OCI-LY1 (cell line): ENCODE measurements around the gene SSBP4.

Experiments
- H2AFZ ChIP-seq: fragments of 200-600 bp; sonication (generic), shearing (Covaris generic); 2 replicates; pipeline ENCODE4 v1.6.0; 2014; ENCODE audit warnings: antibody characterized with exemption, mild to moderate bottlenecking, low read length
- H3F3A ChIP-seq: fragments of 200-600 bp; sonication (generic), shearing (Covaris generic); 2 replicates; pipeline ENCODE4 v1.6.0; 2014; ENCODE audit warnings: mild to moderate bottlenecking, antibody characterized with exemption, low read length, moderate library complexity; ENCODE audit not compliant: insufficient read depth
- H3K27ac ChIP-seq: fragments of 200-600 bp; sonication (generic); 2 replicates; pipeline ENCODE4 v1.5.1; 2014; ENCODE audit warnings: low read length, mixed run types, mild to moderate bottlenecking, low read depth; ENCODE audit not compliant: poor library complexity, severe bottlenecking
- H3K27me3 ChIP-seq: fragments of 200-600 bp; sonication (generic); 2 replicates; pipeline ENCODE4 v1.6.0; 2014; ENCODE audit warnings: antibody characterized with exemption, mild to moderate bottlenecking, low read length, moderate library complexity; ENCODE audit not compliant: insufficient read depth
- H3K36me3 ChIP-seq: fragments of 200-600 bp; sonication (generic); 2 replicates; pipeline ENCODE4 v1.6.1; 2014; ENCODE audit warnings: mild to moderate bottlenecking, antibody characterized with exemption, low read length, moderate library complexity, mixed read lengths; ENCODE audit not compliant: insufficient read depth
- H3K4me1 ChIP-seq: fragments of 200-600 bp; sonication (generic); 2 replicates; pipeline ENCODE4 v1.5.1; 2014; ENCODE audit warnings: mild to moderate bottlenecking, low read length, moderate library complexity; ENCODE audit not compliant: insufficient read depth, severe bottlenecking
- H3K4me2 ChIP-seq: fragments of 200-600 bp; sonication (generic), shearing (Covaris generic); 2 replicates; pipeline ENCODE4 v1.6.1; 2014; ENCODE audit warnings: low read length
- H3K4me3 ChIP-seq: fragments of 200-600 bp; sonication (generic); 2 replicates; pipeline ENCODE4 v1.5.1; 2014; ENCODE audit warnings: low read length, low read depth, mild to moderate bottlenecking, mixed read lengths; ENCODE audit not compliant: poor library complexity, severe bottlenecking
- H3K79me2 ChIP-seq: fragments of 200-600 bp; shearing (Covaris generic); 2 replicates; pipeline ENCODE4 v1.6.1; 2016; ENCODE audit warnings: mixed run types, low read length, mixed read lengths; ENCODE audit not compliant: insufficient read depth
- H3K9ac ChIP-seq: fragments of 200-600 bp; sonication (generic), shearing (Covaris generic); 2 replicates; pipeline ENCODE4 v1.6.1; 2014; ENCODE audit warnings: mild to moderate bottlenecking, low read length, mixed read lengths
- H3K9me2 ChIP-seq: fragments of 200-600 bp; sonication (generic), shearing (Covaris generic); 2 replicates; pipeline ENCODE4 v1.6.1; 2014; ENCODE audit warnings: low read depth, mild to moderate bottlenecking, low read length, mixed read lengths
- H3K9me3 ChIP-seq: fragments of 200-600 bp; shearing (Covaris generic); 2 replicates; pipeline ENCODE4 v1.6.1; 2014; ENCODE audit warnings: low read length, mixed read lengths
- H4K20me1 ChIP-seq: fragments of 200-600 bp; sonication (generic), shearing (Covaris generic); 2 replicates; pipeline ENCODE4 v1.6.0; 2016; ENCODE audit warnings: mild to moderate bottlenecking, low read length; ENCODE audit not compliant: insufficient read depth
- EZH2 ChIP-seq: fragments of 200-600 bp; sonication (generic), shearing (Covaris generic); IDR thresholded peaks from 2 replicates; pipeline ENCODE4 v1.8.0; 2017; ENCODE audit warnings: borderline replicate concordance, mixed run types, mild to moderate bottlenecking, antibody characterized with exemption, low read length, moderate library complexity, mixed read lengths
- TF ChIP-seq, protein P1 (sequence below): fragments of 200-600 bp; sonication (generic), shearing (Covaris generic); IDR thresholded peaks from 2 replicates; pipeline ENCODE4 v1.5.1; 2017; ENCODE audit warnings: mild to moderate bottlenecking, antibody characterized with exemption, low read length, moderate library complexity, mixed read lengths

SSBP4 gene

DNA sequence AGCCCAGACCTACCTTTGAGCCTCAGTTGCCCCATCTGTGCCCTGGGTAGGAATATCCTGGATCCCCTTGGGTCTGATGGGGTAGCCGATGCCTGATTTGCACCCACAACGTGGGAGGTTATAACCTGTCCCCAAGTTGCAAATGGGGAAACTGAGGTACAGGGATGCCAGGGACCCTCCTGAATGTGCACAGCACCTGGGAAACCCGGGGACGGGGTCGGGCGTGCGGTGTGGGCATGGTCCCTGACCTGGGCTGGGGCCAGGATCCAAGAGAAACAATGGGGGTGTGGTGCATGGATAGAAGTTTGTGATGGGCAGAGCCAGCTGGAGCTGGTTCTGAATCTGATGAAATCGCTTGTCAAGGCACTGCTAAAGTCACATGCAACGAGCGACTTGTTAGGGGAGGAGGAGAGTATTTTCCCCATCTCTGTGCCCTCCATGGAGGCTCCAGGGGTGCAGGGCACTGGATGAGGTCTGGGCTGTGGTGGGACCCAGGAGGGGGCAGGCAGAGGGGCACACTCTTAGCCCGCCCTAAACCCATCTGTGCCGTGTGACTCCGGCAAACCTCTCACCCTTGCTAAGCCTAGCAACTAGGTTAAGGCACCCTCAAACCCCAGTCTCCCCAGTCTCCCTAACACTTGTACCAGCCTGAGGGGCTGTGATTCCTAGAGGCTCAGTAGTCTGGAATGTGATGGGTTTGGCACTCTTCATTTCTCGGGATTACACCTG is 32.5 kb upstream of the SSBP4 start:
- Histone ChIP-seq H3K27ac (no peak overlapping the region), H4K20me1 (no peaks in the 10 kb centered on the region), H3K4me2 (no peak overlapping the region), H3K4me3 (no peak overlapping the region), H3K9me2 (no peaks in the 10 kb centered on the region), H3K79me2 (no peaks in the 10 kb centered on the region), H2AFZ (no peak overlapping the region), H3K36me3 (no peaks in the 10 kb centered on the region), H3K4me1 (peaks cover 9% of the 10 kb centered on the region), H3F3A (no peaks in the 10 kb centered on the region), H3K9me3 (no peaks in the 10 kb centered on the region), H3K27me3 (peaks cover 23% of the 10 kb centered on the region; the same call in 1 of the 2 replicates), H3K9ac (no peak overlapping the region)
- TF ChIP-seq EZH2, result no peak
- TF ChIP-seq, protein P1, sequence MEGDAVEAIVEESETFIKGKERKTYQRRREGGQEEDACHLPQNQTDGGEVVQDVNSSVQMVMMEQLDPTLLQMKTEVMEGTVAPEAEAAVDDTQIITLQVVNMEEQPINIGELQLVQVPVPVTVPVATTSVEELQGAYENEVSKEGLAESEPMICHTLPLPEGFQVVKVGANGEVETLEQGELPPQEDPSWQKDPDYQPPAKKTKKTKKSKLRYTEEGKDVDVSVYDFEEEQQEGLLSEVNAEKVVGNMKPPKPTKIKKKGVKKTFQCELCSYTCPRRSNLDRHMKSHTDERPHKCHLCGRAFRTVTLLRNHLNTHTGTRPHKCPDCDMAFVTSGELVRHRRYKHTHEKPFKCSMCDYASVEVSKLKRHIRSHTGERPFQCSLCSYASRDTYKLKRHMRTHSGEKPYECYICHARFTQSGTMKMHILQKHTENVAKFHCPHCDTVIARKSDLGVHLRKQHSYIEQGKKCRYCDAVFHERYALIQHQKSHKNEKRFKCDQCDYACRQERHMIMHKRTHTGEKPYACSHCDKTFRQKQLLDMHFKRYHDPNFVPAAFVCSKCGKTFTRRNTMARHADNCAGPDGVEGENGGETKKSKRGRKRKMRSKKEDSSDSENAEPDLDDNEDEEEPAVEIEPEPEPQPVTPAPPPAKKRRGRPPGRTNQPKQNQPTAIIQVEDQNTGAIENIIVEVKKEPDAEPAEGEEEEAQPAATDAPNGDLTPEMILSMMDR, result no peak

DNA sequence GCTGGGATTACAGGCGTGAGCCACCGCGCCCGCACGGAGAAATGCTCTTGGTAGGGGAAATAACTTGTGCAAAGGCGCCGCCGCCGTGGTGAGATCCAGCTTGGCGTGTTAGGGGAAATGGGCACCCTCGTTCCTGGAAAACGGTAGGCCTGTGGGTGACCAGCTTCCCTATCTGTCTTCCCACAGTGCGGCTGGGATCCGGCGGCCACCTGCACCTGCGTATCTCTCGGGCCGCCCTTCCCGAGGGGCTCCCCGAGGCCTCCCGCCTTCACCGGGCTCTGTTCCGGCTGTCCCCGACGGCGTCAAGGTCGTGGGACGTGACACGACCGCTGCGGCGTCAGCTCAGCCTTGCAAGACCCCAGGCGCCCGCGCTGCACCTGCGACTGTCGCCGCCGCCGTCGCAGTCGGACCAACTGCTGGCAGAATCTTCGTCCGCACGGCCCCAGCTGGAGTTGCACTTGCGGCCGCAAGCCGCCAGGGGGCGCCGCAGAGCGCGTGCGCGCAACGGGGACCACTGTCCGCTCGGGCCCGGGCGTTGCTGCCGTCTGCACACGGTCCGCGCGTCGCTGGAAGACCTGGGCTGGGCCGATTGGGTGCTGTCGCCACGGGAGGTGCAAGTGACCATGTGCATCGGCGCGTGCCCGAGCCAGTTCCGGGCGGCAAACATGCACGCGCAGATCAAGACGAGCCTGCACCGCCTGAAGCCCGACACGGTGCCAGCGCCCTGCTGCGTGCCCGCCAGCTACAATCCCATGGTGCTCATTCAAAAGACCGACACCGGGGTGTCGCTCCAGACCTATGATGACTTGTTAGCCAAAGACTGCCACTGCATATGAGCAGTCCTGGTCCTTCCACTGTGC is 30.9 kb upstream of the SSBP4 start:
- Histone ChIP-seq H3F3A (no peaks in the 10 kb centered on the region), H3K9me2 (no peaks in the 10 kb centered on the region), H3K79me2 (no peaks in the 10 kb centered on the region), H4K20me1 (no peaks in the 10 kb centered on the region), H3K27ac (no peak overlapping the region), H2AFZ (no peak overlapping the region), H3K4me2 (peak overlapping the region; percentile 55), H3K27me3 (peaks cover 17% of the 10 kb centered on the region; the same call in 1 of the 2 replicates), H3K36me3 (no peaks in the 10 kb centered on the region), H3K9me3 (no peaks in the 10 kb centered on the region), H3K4me3 (peak overlapping the region; percentile 31), H3K4me1 (peaks cover 18% of the 10 kb centered on the region), H3K9ac (no peak overlapping the region; the same call in 1 of the 2 replicates)
- TF ChIP-seq, protein P1, result peak; percentile 94
- TF ChIP-seq EZH2, result no peak

- Histone ChIP-seq H3K9ac (no peak overlapping the region; the same call in 1 of the 2 replicates), H3K4me3 (peak overlapping the region; percentile 31), H3K4me1 (peaks cover 25% of the 10 kb centered on the region), H3K27me3 (peaks cover 17% of the 10 kb centered on the region; the same call in 1 of the 2 replicates), H2AFZ (no peak overlapping the region), H3K9me3 (no peaks in the 10 kb centered on the region), H3K36me3 (no peaks in the 10 kb centered on the region), H3K9me2 (no peaks in the 10 kb centered on the region), H3F3A (no peaks in the 10 kb centered on the region), H3K4me2 (peak overlapping the region; percentile 55), H3K27ac (no peak overlapping the region), H3K79me2 (no peaks in the 10 kb centered on the region), H4K20me1 (no peaks in the 10 kb centered on the region)
- TF ChIP-seq EZH2, result no peak
- TF ChIP-seq, protein P1, result no peak
These were observed 30.1 kb upstream of the SSBP4 start for GRCh38 chr19:18388960-18389725.
